Endothelial cell of umbilical vein (primary cell): ENCODE results near the gene CEACAM4. TPM values are rescaled to one million over a fixed set of nuclear protein-coding genes. Genes with fewer than 3 reads are reported as not detected.

ENCODE experiments used
- BruUV-seq: library from RNA; stranded (reverse); fragments of 400-500 nt; replicated peaks from 2 replicates; lab custom pipeline; 2021; lab: Mats Ljungman, UMichigan
- CTCF ChIA-PET: fragments of 300-600, 350-600 bp; sonication (Branson Sonifier 250); formaldehyde crosslinking; loops from one replicate; lab custom pipeline; 2021; ENCODE audit warnings: antibody characterized with exemption, inconsistent platforms; lab: Charles Lee
- POLR2A ChIA-PET: fragments of 300-600, 350-600 bp; sonication (Branson Sonifier 250); formaldehyde crosslinking; loops from one replicate; lab custom pipeline; 2021; ENCODE audit warnings: antibody characterized with exemption, inconsistent platforms; lab: Charles Lee
- DNase-seq: peaks from one replicate; pipeline ENCODE4 v3.0.0-alpha.2; 2011; ENCODE audit warnings: low read depth, low spot score
- FAIRE-seq: peaks from 2 replicates; lab custom pipeline; 2011; peaks lifted over from hg19 to GRCh38; lab: Jason Lieb, UNC
- H2AFZ ChIP-seq: 2 replicates; pipeline ENCODE4 v1.6.0; 2012; ENCODE audit warnings: low read depth, low read length, control low read depth, inconsistent platforms
- H3K27ac ChIP-seq: 2 replicates; pipeline ENCODE4 v1.5.1; 2011; ENCODE audit warnings: low read depth, mild to moderate bottlenecking, control low read depth, low read length, moderate library complexity; ENCODE audit not compliant: insufficient read depth
- H3K27me3 ChIP-seq, 2 experiments: 2 replicates each; pipeline versions ENCODE4 v1.6.0 to v1.6.1; 2011; ENCODE audit warnings: low read length in 2 of 2, mixed read lengths in 1 of 2; ENCODE audit not compliant: control insufficient read depth in 2 of 2, insufficient read depth in 2 of 2
- H3K36me3 ChIP-seq, 2 experiments: 2 replicates in 1 of 2; 3 replicates in 1 of 2; pipeline ENCODE4 v1.5.1; 2011; ENCODE audit warnings: low read length in 2 of 2, mild to moderate bottlenecking in 1 of 2, moderate library complexity in 1 of 2; ENCODE audit not compliant: control insufficient read depth in 2 of 2, insufficient read depth in 2 of 2; ENCODE audit errors: extremely low read depth in 1 of 2
- H3K4me1 ChIP-seq: 3 replicates; pipeline ENCODE4 v1.5.1; 2011; ENCODE audit warnings: mild to moderate bottlenecking, low read length; ENCODE audit not compliant: control insufficient read depth, insufficient read depth; ENCODE audit errors: extremely low read depth
- H3K4me2 ChIP-seq: 2 replicates; pipeline ENCODE4 v1.6.1; 2011; ENCODE audit warnings: low read length, control low read depth, mixed read lengths; ENCODE audit not compliant: insufficient read depth
- H3K4me3 ChIP-seq, 3 experiments: fragments of 200-600 bp in 1 of 3; sonication (generic), shearing (Covaris generic) in 1 of 3; replicated peaks in 1 of 3; 2 replicates each; pipeline ENCODE4 v1.5.1; 2011 to 2016; ENCODE audit warnings: control low read depth in 3 of 3, low read length in 3 of 3, mild to moderate bottlenecking in 2 of 3, inconsistent platforms in 1 of 3, low read depth in 1 of 3, moderate library complexity in 1 of 3; ENCODE audit not compliant: insufficient read depth in 1 of 3
- H3K79me2 ChIP-seq: 2 replicates; pipeline ENCODE4 v1.6.0; 2012; ENCODE audit warnings: low read length, inconsistent platforms; ENCODE audit not compliant: control insufficient read depth, insufficient read depth
- H3K9ac ChIP-seq: replicated peaks from 2 replicates; pipeline ENCODE3; 2011; ENCODE audit warnings: low read length, control low read depth; ENCODE audit not compliant: insufficient read depth; ENCODE audit errors: extremely low read depth
- H3K9me1 ChIP-seq: replicated peaks from 3 replicates; pipeline ENCODE4 v1.6.0; 2011; ENCODE audit warnings: mild to moderate bottlenecking, low read length; ENCODE audit not compliant: control insufficient read depth, insufficient read depth; ENCODE audit errors: extremely low read depth
- H3K9me3 ChIP-seq: replicated peaks from 2 replicates; pipeline ENCODE4 v1.5.1; 2012; ENCODE audit warnings: low read length, inconsistent platforms; ENCODE audit not compliant: control insufficient read depth, insufficient read depth
- H4K20me1 ChIP-seq: replicated peaks from 2 replicates; pipeline ENCODE3; 2011; ENCODE audit warnings: mild to moderate bottlenecking, low read length; ENCODE audit not compliant: control insufficient read depth, insufficient read depth; ENCODE audit errors: extremely low read depth
- EZH2 ChIP-seq: IDR thresholded peaks from 2 replicates; pipeline ENCODE4 v1.6.1; 2012; ENCODE audit warnings: borderline replicate concordance, low read depth, mild to moderate bottlenecking, moderate library complexity, low read length, inconsistent platforms; ENCODE audit not compliant: severe bottlenecking
- MAX ChIP-seq: IDR thresholded peaks from 2 replicates; pipeline ENCODE4 v1.6.1; 2011; ENCODE audit not compliant: insufficient read depth, insufficient read length
- MYC ChIP-seq: IDR thresholded peaks from one replicate; pipeline ENCODE4 v1.6.1; 2011; ENCODE audit warnings: mild to moderate bottlenecking, low read depth, low read length
- POLR2AphosphoS5 ChIP-seq: IDR thresholded peaks from 2 replicates; pipeline ENCODE4 v1.6.1; 2012; ENCODE audit warnings: low read depth, mild to moderate bottlenecking, control low read depth, low read length, moderate library complexity; ENCODE audit not compliant: insufficient read depth
- dilution Hi-C: fragments of 300-500 bp; cut with MboI; formaldehyde crosslinking; loops from one replicate; pipeline ENCODE4 v1.15.0; 2019; ENCODE audit warnings: low sequenced_read_pairs; ENCODE audit not compliant: extremely low pct_ligation_motif_present
- intact Hi-C: fragments of 100-400 bp; cut with micrococcal nuclease; formaldehyde crosslinking; loops from one replicate; pipeline ENCODE4 v1.10.0; 2022
- polyA plus RNA-seq, 4 experiments: library from polyadenylated mRNA; depleted of rRNA in 3 of 4; stranded (reverse) in 3 of 4; unstranded in 1 of 4; fragments of >200 nt; gene quantifications; 2 replicates each; pipeline versions ENCODE4 v1.2.1 to v1.2.3, GENCODE V29; 2011 to 2012; ENCODE audit warnings: missing spikeins in 1 of 4
- total RNA-seq: library from RNA; stranded (reverse); gene quantifications from 2 replicates; pipeline ENCODE4 v1.2.3, GENCODE V29; 2021

CEACAM4 gene
- total and polyA plus RNA-seq, 2 donors (not counting 3 experiments of a cell fraction or from before 2014, with no cell fraction given) = not detected

- H3K9me1 ChIP-seq = no peaks in the 10 kb centered on the region
- intact Hi-C loops (no loop called here), dilution Hi-C loops (no loop called here)
- H3K9me3 ChIP-seq = peaks cover 6% of the 10 kb centered on the region
- H3K4me2 ChIP-seq = no peak overlapping the region
- TF ChIP-seq MYC (no peak), EZH2 (no peak), MAX (no peak)
- BruUV-seq = no TSS peak
- H3K4me1 ChIP-seq = no peaks in the 10 kb centered on the region
- no peaks in the 10 kb centered on the region for H3K79me2 ChIP-seq
- no peak overlapping the region for H3K4me3 ChIP-seq
- CTCF ChIA-PET = no interaction called here
- DNase-seq = no peak
- H3K27me3 ChIP-seq = peaks cover 0 to under 1% of the 10 kb centered on the region in 2 experiments
- no peaks in the 10 kb centered on the region for H4K20me1 ChIP-seq
- H3K27ac ChIP-seq = no peak overlapping the region
- no peak for FAIRE-seq
- H3K36me3 ChIP-seq = no peaks in the 10 kb centered on the region
- POLR2A ChIA-PET = no interaction called here
- no peak overlapping the region for H3K9ac ChIP-seq
- H2AFZ ChIP-seq = no peak overlapping the region
Observed at GRCh38 chr19:41668315-41668714, 41.4 kb upstream of the CEACAM4 start.

DNA sequence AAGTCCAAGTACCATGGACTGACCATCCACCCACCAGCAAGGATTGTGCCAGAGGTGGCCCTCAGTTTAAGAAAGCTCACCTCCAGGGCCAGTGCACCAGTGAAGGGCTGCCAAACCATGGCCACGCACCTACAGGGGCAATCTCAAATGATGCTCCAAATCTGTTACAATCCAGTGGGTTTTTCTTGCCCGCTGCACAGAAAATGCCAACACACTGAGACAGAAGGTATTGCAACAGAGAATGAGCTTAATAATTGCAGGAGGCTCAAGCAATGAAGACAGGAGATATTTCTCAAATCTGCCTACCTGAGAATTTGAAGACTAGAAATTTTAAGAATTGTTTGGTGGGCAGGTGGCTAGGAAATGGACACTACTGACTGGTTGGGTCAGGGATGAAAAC lies 39.2 kb upstream of the CEACAM4 start:
- Histone ChIP-seq H2AFZ (no peak overlapping the region), H3K27me3 (no peaks in the 10 kb centered on the region), H3K27ac (no peak overlapping the region), H3K79me2 (no peaks in the 10 kb centered on the region), H3K9ac (no peak overlapping the region), H3K36me3 (no peaks in the 10 kb centered on the region), H4K20me1 (no peaks in the 10 kb centered on the region), H3K4me2 (no peak overlapping the region), H3K9me1 (no peaks in the 10 kb centered on the region), H3K4me1 (no peaks in the 10 kb centered on the region), H3K4me3 (no peak overlapping the region), H3K9me3 (peaks cover 6% of the 10 kb centered on the region)
- intact Hi-C loops (no loop called here), dilution Hi-C loops (no loop called here)
- DNase-seq = no peak
- CTCF ChIA-PET = no interaction called here
- POLR2A ChIA-PET = no interaction called here
- no TSS peak for BruUV-seq
- no peak for FAIRE-seq
- TF ChIP-seq MAX (no peak), POLR2AphosphoS5 (no peak)
